Bronchial epithelial cell (primary cell): ENCODE data around the gene CDH2. TPM values are rescaled to one million over a fixed set of nuclear protein-coding genes. Genes with fewer than 3 reads are reported as not detected.
A peak's percentile ranks its signal among the peaks of the same experiment; 100 is the strongest.

Source experiments
- DNase-seq: peaks from one replicate; pipeline ENCODE4 v3.0.0-alpha.2; 2010; ENCODE audit warnings: low read depth
- FAIRE-seq: peaks from 2 replicates; lab custom pipeline; 2011; peaks lifted over from hg19 to GRCh38; lab: Jason Lieb, UNC
- H3K27me3 ChIP-seq: 2 replicates; pipeline ENCODE4 v1.5.1; 2011; ENCODE audit warnings: low read length; ENCODE audit not compliant: control insufficient read depth, insufficient read depth
- H3K36me3 ChIP-seq: 2 replicates; pipeline ENCODE4 v1.5.1; 2011; ENCODE audit warnings: low read length; ENCODE audit not compliant: control insufficient read depth, insufficient read depth
- H3K4me3 ChIP-seq: 2 replicates; pipeline ENCODE4 v1.5.1; 2011; ENCODE audit warnings: mild to moderate bottlenecking, low read depth, low read length, control low read depth
- total RNA-seq: library from RNA; depleted of rRNA; stranded (reverse); fragments of >200 nt; gene quantifications from 2 replicates; pipeline ENCODE4 v1.2.1, GENCODE V29; 2014
- TF ChIP-seq, protein P1 (sequence below): IDR thresholded peaks from 2 replicates; pipeline ENCODE4 v1.5.1; 2011; ENCODE audit warnings: mild to moderate bottlenecking, moderate library complexity, low read length, control low read depth, inconsistent platforms; ENCODE audit not compliant: insufficient read depth, severe bottlenecking

CDH2 gene
- total RNA-seq, 1 donor from 2014 or later, result 0.79 TPM

DNA sequence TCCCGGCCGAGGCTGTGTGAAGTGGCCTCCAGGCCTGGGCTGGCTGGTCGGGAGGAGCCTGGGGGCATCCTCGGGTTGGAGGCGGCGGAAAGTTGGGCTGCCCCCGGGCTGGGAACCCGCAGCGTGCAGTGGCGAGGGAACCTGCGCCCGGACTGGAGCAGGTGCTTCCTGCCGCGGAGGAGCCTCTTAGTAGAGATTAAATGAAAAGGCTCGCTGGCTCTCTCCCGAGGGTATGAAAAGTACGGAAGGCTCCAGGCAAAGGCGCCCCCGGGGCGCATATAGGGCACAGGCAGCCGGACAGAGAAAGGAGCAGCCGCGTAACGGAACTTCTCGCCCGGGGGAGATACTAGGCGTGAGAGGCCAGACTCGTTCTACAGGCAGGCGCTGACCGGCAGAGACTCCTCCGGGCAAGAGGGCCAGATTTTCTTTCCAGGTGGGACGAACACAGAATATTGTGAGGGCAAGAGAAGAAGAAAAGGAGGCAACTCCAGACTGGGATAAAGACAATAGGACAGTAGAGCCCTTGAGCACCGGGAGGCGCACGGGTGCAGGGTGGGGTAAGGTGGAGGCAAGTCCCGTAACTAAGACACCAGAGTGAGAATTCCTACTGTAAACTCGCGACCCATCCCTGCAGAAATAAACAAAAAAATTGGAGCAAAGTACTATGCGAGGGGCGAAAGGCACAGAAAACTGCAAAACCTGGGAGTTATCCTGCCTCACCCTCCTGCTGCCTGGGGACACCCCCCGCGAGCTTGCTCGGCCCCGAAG lies 816 bp downstream of the CDH2 start:
- FAIRE-seq (no peak), DNase-seq (no peak)
- H3K36me3 ChIP-seq, result no peaks in the 10 kb centered on the region
- H3K27me3 ChIP-seq, result peaks cover 10% of the 10 kb centered on the region
- H3K4me3 ChIP-seq, result peak overlapping the region; percentile 45
- TF ChIP-seq, protein P1, sequence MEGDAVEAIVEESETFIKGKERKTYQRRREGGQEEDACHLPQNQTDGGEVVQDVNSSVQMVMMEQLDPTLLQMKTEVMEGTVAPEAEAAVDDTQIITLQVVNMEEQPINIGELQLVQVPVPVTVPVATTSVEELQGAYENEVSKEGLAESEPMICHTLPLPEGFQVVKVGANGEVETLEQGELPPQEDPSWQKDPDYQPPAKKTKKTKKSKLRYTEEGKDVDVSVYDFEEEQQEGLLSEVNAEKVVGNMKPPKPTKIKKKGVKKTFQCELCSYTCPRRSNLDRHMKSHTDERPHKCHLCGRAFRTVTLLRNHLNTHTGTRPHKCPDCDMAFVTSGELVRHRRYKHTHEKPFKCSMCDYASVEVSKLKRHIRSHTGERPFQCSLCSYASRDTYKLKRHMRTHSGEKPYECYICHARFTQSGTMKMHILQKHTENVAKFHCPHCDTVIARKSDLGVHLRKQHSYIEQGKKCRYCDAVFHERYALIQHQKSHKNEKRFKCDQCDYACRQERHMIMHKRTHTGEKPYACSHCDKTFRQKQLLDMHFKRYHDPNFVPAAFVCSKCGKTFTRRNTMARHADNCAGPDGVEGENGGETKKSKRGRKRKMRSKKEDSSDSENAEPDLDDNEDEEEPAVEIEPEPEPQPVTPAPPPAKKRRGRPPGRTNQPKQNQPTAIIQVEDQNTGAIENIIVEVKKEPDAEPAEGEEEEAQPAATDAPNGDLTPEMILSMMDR, result no peak

DNA sequence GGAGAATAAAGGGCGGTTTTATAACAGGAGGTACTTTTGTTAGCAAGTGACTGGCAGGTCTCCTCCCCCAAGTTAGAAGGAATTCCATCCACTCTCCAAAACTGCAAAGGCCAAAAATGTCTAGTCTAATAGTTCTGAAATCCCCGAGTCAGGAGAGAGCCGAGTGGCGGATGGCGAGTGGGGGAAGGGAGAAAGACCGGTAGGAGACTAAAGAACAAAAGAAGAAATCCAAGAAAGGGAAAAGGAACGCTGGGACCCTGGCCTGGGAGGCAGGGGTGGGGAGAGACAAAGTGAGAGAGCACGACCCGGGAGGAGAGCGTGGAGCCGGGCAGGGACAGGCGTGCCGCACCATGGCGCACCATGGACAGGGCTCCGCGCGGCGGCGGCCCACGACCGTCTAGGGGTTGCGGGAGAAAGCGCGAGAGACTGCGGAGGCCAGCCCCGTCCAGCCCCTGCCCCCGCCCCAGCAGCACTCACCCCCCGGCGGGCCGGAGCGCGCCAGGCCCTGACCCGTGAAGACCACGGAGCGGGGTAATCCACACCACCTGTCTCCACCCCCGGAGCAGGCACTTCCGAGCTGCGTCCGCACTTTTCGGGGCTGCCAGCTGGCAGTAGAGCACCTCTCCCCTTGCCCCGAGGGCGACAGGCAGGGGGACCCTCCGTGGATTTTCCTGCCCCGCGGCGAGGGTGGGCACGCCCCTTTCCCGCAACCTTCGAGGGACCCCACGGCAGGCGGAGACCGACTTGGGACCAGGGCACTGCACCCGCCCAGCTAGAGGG lies 1.6 kb downstream of the CDH2 start:
- no peak for FAIRE-seq
- no peaks in the 10 kb centered on the region for H3K36me3 ChIP-seq
- H3K27me3 ChIP-seq, result peaks cover 10% of the 10 kb centered on the region
- TF ChIP-seq, protein P1, result no peak
- H3K4me3 ChIP-seq, result no peak overlapping the region
- DNase-seq, result no peak

DNA sequence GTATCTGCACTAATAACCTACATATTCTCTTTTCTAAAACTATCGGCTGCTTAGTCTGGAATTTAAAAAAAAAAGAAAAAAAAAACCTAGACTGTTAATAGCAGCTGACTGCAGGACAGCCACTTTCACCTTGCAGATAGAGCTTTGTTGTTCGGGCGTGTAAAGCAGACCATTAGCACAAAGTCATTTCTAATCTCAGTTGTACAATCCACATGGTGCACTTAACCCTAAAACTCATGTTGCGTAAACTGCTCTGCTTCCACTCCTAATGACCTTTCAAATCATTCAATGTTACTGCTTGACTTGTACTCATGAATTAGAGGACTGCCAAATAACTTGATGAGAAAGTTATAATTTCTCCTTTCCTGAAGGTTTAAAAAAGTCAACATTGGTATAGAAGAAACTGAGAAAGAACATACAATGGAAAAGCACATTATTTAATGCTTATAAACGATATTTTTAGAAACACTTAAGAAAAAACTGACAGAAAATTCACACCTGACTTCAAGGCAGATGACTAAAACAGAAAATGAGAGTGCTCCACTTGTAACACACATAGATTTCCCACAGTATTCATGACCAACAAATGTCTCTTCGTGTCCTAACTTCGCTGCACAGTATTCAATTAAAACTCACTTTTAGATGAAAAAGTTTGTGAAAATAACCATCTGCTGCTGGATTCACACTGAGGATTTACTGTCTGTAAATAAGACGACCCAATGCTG lies 2.6 kb downstream of the CDH2 start:
- H3K4me3 ChIP-seq, result no peak overlapping the region
- no peaks in the 10 kb centered on the region for H3K36me3 ChIP-seq
- no peak for FAIRE-seq
- DNase-seq, result no peak
- TF ChIP-seq, protein P1, result no peak
- H3K27me3 ChIP-seq, result peaks cover 10% of the 10 kb centered on the region

DNA sequence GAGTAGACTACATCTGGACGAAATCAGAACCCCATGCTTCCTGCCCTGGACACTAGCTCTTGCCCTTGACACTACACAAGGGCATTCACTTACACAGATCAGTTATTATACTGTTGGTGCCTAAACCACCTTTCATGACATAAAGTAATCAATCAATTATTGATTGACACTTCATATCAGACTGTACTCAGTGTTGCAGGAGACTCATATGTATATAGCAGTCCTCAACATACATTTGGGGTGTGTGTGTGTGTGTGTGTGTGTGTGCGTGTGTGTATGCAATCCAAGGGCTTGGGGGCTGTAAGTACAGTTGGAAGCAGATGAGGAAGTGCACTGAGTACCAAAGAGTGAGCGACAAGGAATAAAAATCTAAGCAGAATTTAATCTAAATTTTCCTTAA lies 5.1 kb downstream of the CDH2 start:
- FAIRE-seq (no peak), DNase-seq (no peak)
- H3K36me3 ChIP-seq, result no peaks in the 10 kb centered on the region
- no peak overlapping the region for H3K4me3 ChIP-seq
- TF ChIP-seq, protein P1, result no peak
- H3K27me3 ChIP-seq, result peaks cover 10% of the 10 kb centered on the region

DNA sequence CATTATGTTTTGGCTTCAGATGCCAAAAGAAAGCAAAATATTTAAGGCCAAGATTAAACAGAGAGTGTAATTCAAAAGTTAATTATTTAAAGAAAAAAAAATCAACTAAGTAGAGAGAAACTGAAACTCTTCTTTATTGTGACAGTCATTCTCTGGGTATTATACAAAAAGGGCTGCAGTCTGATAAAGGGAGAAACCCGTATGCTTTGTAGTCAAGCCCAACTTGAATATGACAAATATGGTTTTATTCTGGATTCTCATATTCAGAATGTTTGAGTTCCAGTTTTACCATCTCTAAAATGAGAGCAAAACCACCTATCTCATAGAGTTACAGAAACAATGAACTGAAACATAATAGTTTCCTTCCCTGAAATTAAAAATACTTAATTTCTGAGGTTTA lies 8.2 kb downstream of the CDH2 start:
- Histone ChIP-seq H3K27me3 (no peaks in the 10 kb centered on the region), H3K4me3 (no peak overlapping the region), H3K36me3 (no peaks in the 10 kb centered on the region)
- FAIRE-seq, result no peak
- TF ChIP-seq, protein P1, result no peak
- no peak for DNase-seq
